Measurements from ENCODE around the gene MMRN2.

- no peak for TF ChIP-seq POLR2A (IDR thresholded peaks at IDR 0.05; ENCODE audit: low read depth, low read length)
- TF ChIP-seq POLR2AphosphoS5 (IDR thresholded peaks at IDR 0.05; ENCODE audit: low read depth, low read length), result no peak
Measured at GRCh38 chr10:86958901-86959736, 1.7 kb upstream of the MMRN2 start.
